ENCODE measurements around the gene C10orf120. TPM values are rescaled to one million over a fixed set of nuclear protein-coding genes. Genes with fewer than 3 reads are reported as not detected.

Gene C10orf120
- total and polyA plus RNA-seq, 2 donors (not counting 3 experiments of a cell fraction or from before 2014, with no cell fraction given): not detected

DNA sequence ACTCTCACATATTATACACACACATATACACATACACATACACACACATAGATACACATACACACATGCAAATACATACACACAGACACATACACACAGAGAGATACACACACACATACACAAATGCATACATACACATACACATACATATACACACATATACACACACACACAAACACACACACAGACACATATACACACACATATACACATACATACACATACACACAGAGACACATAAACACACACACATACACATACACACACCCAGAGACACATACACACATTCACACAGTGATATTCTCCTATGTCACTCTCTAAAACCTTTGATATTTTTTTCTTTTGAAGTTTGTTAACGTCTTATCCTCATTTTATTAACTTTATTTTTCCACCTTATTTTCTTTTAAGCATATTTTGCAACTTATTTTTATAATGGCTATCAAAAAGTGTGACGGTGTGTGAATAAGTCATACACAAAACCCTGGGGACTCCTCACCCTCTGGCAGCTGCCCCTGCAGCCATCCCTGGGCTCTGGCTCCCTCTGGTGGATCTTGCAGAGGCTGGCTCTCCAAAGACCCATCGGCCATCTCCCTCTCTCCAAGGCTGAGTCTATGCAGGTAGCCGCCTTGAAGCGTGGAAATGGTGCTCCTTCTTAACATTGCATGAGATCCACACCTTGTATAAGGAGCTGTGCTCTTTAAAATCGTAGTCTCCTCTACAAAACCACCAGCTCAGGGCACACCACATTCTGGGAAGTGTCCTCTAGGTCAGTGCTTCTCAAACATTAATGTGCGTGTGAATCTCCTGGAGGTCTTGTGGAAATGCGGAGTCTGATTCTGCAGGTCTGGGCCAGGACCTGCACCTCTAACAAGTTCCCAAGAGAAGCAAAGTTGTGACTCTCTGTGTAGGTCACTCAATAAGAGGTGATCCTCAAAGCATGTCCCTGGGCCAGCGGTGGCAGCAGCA, 4.1 kb upstream of the C10orf120 start:
- Histone ChIP-seq H3K4me2 (ENCODE audit: insufficient read depth, low read length) (no peak overlapping the region), H3K27ac (ENCODE audit: insufficient read depth, low read depth, low read length) (no peak overlapping the region), H3K27me3 (ENCODE audit: control insufficient read depth in 2 of 2, insufficient read depth in 2 of 2, low read length in 2 of 2) (peaks cover under 1 to 2% of the 10 kb centered on the region in 2 experiments), H3K4me1 (ENCODE audit: control insufficient read depth, extremely low read depth, insufficient read depth, low read length) (no peaks in the 10 kb centered on the region), H3K4me3 (replicated peaks in 1 of 3; ENCODE audit: insufficient read depth in 1 of 3, low read depth in 1 of 3, low read length in 3 of 3) (no peak overlapping the region), H3K79me2 (ENCODE audit: control insufficient read depth, insufficient read depth, low read length) (no peaks in the 10 kb centered on the region), H4K20me1 (replicated peaks; ENCODE audit: control insufficient read depth, extremely low read depth, insufficient read depth, low read length) (no peaks in the 10 kb centered on the region), H2AFZ (ENCODE audit: low read depth, low read length) (no peak overlapping the region), H3K9ac (replicated peaks; ENCODE audit: extremely low read depth, insufficient read depth, low read length) (no peak overlapping the region), H3K9me3 (replicated peaks; ENCODE audit: control insufficient read depth, insufficient read depth, low read length) (no peaks in the 10 kb centered on the region), H3K9me1 (replicated peaks; ENCODE audit: control insufficient read depth, extremely low read depth, insufficient read depth, low read length) (no peaks in the 10 kb centered on the region), H3K36me3 (ENCODE audit: control insufficient read depth in 2 of 2, extremely low read depth in 1 of 2, insufficient read depth in 2 of 2, low read length in 2 of 2) (no peaks in the 10 kb centered on the region)
- dilution Hi-C loops (cut with MboI; ENCODE audit: extremely low pct_ligation_motif_present, low sequenced_read_pairs): no loop called here
- POLR2A ChIA-PET: no interaction called here
- intact Hi-C loops (cut with micrococcal nuclease): loop anchor here (1.0 to 5.0 kb wide), 9 partner anchors 55 to 855 kb away; no protein-coding TSS in a partner anchor
- BruUV-seq (replicated peaks): no TSS peak
- peak; percentile 78 for FAIRE-seq
- CTCF ChIA-PET: interaction anchor here (0.8 to 2.0 kb wide), 10 partner anchors 15 to 436 kb away, joined by 3 to 34 read pairs (median 4); no protein-coding TSS in a partner anchor
- DNase-seq (ENCODE audit: low read depth, low spot score): peak; percentile 55
- TF ChIP-seq POLR2AphosphoS5 (IDR thresholded peaks at IDR 0.05; ENCODE audit: insufficient read depth, low read depth, low read length): no peak
- TF ChIP-seq MYC (IDR thresholded peaks at IDR 0.05; ENCODE audit: low read depth, low read length): no peak
- no peak for TF ChIP-seq EZH2 (IDR thresholded peaks at IDR 0.05; ENCODE audit: borderline replicate concordance, low read depth, low read length, severe bottlenecking)
- TF ChIP-seq POLR2A (IDR thresholded peaks at IDR 0.05; ENCODE audit: low read depth, low read length): no peak
- TF ChIP-seq JUN (IDR thresholded peaks at IDR 0.05; ENCODE audit: borderline replicate concordance, insufficient read depth, insufficient read length, low read depth): no peak
- no peak for TF ChIP-seq GATA2 (IDR thresholded peaks at IDR 0.05; ENCODE audit: insufficient read depth, insufficient read length, low read depth, low read length)
- no peak for TF ChIP-seq FOS (IDR thresholded peaks at IDR 0.05; ENCODE audit: borderline replicate concordance, insufficient read depth, low read length)
- TF ChIP-seq, protein P1, sequence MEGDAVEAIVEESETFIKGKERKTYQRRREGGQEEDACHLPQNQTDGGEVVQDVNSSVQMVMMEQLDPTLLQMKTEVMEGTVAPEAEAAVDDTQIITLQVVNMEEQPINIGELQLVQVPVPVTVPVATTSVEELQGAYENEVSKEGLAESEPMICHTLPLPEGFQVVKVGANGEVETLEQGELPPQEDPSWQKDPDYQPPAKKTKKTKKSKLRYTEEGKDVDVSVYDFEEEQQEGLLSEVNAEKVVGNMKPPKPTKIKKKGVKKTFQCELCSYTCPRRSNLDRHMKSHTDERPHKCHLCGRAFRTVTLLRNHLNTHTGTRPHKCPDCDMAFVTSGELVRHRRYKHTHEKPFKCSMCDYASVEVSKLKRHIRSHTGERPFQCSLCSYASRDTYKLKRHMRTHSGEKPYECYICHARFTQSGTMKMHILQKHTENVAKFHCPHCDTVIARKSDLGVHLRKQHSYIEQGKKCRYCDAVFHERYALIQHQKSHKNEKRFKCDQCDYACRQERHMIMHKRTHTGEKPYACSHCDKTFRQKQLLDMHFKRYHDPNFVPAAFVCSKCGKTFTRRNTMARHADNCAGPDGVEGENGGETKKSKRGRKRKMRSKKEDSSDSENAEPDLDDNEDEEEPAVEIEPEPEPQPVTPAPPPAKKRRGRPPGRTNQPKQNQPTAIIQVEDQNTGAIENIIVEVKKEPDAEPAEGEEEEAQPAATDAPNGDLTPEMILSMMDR (IDR thresholded peaks at IDR 0.05; ENCODE audit: extremely low read depth in 1 of 2, insufficient read depth in 1 of 2, low read depth in 1 of 2, low read length in 2 of 2): peak; percentile 74 to 90
